Panc1 (cell line): ENCODE measurements around the gene PCLO. TPM values are rescaled to one million over a fixed set of nuclear protein-coding genes. Genes with fewer than 3 reads are reported as not detected.

Experiments
- ATAC-seq: fragments of 200-7000 bp; cut with Tn5 transposase; 2 replicates; pipeline ENCODE4 v1.9.1; 2020; ENCODE audit warnings: mild to moderate bottlenecking, moderate library complexity
- BruUV-seq: library from RNA; stranded (reverse); fragments of 400-500 nt; replicated peaks from 2 replicates; lab custom pipeline; 2021; lab: Mats Ljungman, UMichigan
- CTCF ChIA-PET: fragments of 300-600 bp; sonication (Branson Sonifier 250); formaldehyde crosslinking; loops from one replicate; lab custom pipeline; 2022; ENCODE audit warnings: antibody characterized with exemption; lab: Charles Lee
- POLR2A ChIA-PET: fragments of 300-600 bp; sonication (Branson Sonifier 250); formaldehyde crosslinking; loops from one replicate; lab custom pipeline; 2022; ENCODE audit warnings: antibody characterized with exemption; lab: Charles Lee
- DNase-seq: peaks from one replicate; pipeline ENCODE4 v3.0.0-alpha.2; 2010; ENCODE audit warnings: low read depth, low spot score
- H3K27ac ChIP-seq: 2 replicates; pipeline ENCODE4 v1.5.1; 2011; ENCODE audit warnings: mild to moderate bottlenecking, low read length, inconsistent platforms
- H3K27me3 ChIP-seq: fragments of 200-500 bp; sonication (Bioruptor generic); 2 replicates; pipeline ENCODE4 v1.6.0; 2014; ENCODE audit warnings: low read length, inconsistent platforms; ENCODE audit not compliant: control insufficient read depth, insufficient read depth
- H3K36me3 ChIP-seq: fragments of 200-500 bp; sonication (Bioruptor generic); 2 replicates; pipeline ENCODE4 v1.5.1; 2014; ENCODE audit warnings: inconsistent platforms, mild to moderate bottlenecking, low read length, moderate library complexity; ENCODE audit not compliant: control insufficient read depth, insufficient read depth
- H3K4me1 ChIP-seq: 2 replicates; pipeline ENCODE4 v1.5.1; 2011; ENCODE audit warnings: inconsistent platforms, mild to moderate bottlenecking, low read length, moderate library complexity; ENCODE audit not compliant: control insufficient read depth, insufficient read depth
- H3K4me3 ChIP-seq, 2 experiments: 2 replicates each; pipeline ENCODE4 v1.5.1; 2011 to 2012; ENCODE audit warnings: low read depth in 2 of 2, low read length in 2 of 2, mild to moderate bottlenecking in 2 of 2, inconsistent platforms in 1 of 2, moderate library complexity in 1 of 2
- H3K9me3 ChIP-seq: fragments of 200-500 bp; sonication (Bioruptor generic); 2 replicates; pipeline ENCODE4 v1.5.1; 2014; ENCODE audit warnings: low read depth, mild to moderate bottlenecking, inconsistent platforms, low read length, moderate library complexity; ENCODE audit not compliant: control insufficient read depth, insufficient read depth
- POLR2AphosphoS5 ChIP-seq: IDR thresholded peaks from 2 replicates; pipeline ENCODE4 v1.6.1; 2012; ENCODE audit warnings: mild to moderate bottlenecking, low read depth, low read length, moderate library complexity
- REST ChIP-seq, 2 experiments: IDR thresholded peaks; 2 replicates each; pipeline ENCODE4 v1.6.1; 2011 to 2012; ENCODE audit warnings: low read depth in 2 of 2, control low read depth in 1 of 2, low read length in 1 of 2, mild to moderate bottlenecking in 1 of 2, moderate library complexity in 1 of 2; ENCODE audit not compliant: insufficient read depth in 1 of 2
- SIN3A ChIP-seq: IDR thresholded peaks from 2 replicates; pipeline ENCODE4 v1.6.1; 2012; ENCODE audit warnings: low read depth, mild to moderate bottlenecking, low read length, moderate library complexity, borderline replicate concordance; ENCODE audit not compliant: insufficient read depth
- TCF7L2 ChIP-seq: IDR thresholded peaks from 2 replicates; pipeline ENCODE4 v1.6.1; 2011; ENCODE audit warnings: mild to moderate bottlenecking, low read depth, low read length, inconsistent platforms
- in situ Hi-C: cut with HindIII; loops from 2 replicates; pipeline ENCODE4 v1.10.0; 2016; ENCODE audit warnings: low sequenced_read_pairs, low pct_unique_long_range_greater_than_20kb
- intact Hi-C: fragments of 100-400 bp; cut with micrococcal nuclease; formaldehyde crosslinking; loops from one replicate; pipeline ENCODE4 v1.10.0; 2022; ENCODE audit not compliant: unreplicated experiment
- total RNA-seq: library from RNA; stranded (reverse); gene quantifications from one replicate; pipeline ENCODE4 v1.2.1, GENCODE V29; 2021; ENCODE audit not compliant: unreplicated experiment
- TF ChIP-seq, protein P1 (sequence below): fragments of 450-650 bp; IDR thresholded peaks from 2 replicates; pipeline ENCODE4 v1.5.1; 2017; ENCODE audit warnings: mild to moderate bottlenecking

Gene PCLO
- total RNA-seq, 1 experiment from 2014 or later = 1.1 TPM

GRCh38 chr7:82732677-82733076, 430.0 kb downstream of the PCLO start:
- DNase-seq (no peak), ATAC-seq (no peak)
- in situ Hi-C loops (no loop called here), intact Hi-C loops (no loop called here)
- CTCF ChIA-PET = no interaction called here
- Histone ChIP-seq H3K27me3 (no peaks in the 10 kb centered on the region), H3K36me3 (no peaks in the 10 kb centered on the region), H3K4me3 (no peak overlapping the region), H3K9me3 (no peaks in the 10 kb centered on the region), H3K4me1 (no peaks in the 10 kb centered on the region), H3K27ac (no peak overlapping the region)
- no TSS peak for BruUV-seq
- TF ChIP-seq TCF7L2 (no peak), REST (IDR thresholded peaks at IDR 0.05; ENCODE audit: insufficient read depth in 1 of 2, low read depth in 2 of 2, low read length in 1 of 2) (no peak), POLR2AphosphoS5 (no peak), SIN3A (no peak)
- TF ChIP-seq, protein P1, sequence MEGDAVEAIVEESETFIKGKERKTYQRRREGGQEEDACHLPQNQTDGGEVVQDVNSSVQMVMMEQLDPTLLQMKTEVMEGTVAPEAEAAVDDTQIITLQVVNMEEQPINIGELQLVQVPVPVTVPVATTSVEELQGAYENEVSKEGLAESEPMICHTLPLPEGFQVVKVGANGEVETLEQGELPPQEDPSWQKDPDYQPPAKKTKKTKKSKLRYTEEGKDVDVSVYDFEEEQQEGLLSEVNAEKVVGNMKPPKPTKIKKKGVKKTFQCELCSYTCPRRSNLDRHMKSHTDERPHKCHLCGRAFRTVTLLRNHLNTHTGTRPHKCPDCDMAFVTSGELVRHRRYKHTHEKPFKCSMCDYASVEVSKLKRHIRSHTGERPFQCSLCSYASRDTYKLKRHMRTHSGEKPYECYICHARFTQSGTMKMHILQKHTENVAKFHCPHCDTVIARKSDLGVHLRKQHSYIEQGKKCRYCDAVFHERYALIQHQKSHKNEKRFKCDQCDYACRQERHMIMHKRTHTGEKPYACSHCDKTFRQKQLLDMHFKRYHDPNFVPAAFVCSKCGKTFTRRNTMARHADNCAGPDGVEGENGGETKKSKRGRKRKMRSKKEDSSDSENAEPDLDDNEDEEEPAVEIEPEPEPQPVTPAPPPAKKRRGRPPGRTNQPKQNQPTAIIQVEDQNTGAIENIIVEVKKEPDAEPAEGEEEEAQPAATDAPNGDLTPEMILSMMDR = no peak
- POLR2A ChIA-PET = no interaction called here

DNA sequence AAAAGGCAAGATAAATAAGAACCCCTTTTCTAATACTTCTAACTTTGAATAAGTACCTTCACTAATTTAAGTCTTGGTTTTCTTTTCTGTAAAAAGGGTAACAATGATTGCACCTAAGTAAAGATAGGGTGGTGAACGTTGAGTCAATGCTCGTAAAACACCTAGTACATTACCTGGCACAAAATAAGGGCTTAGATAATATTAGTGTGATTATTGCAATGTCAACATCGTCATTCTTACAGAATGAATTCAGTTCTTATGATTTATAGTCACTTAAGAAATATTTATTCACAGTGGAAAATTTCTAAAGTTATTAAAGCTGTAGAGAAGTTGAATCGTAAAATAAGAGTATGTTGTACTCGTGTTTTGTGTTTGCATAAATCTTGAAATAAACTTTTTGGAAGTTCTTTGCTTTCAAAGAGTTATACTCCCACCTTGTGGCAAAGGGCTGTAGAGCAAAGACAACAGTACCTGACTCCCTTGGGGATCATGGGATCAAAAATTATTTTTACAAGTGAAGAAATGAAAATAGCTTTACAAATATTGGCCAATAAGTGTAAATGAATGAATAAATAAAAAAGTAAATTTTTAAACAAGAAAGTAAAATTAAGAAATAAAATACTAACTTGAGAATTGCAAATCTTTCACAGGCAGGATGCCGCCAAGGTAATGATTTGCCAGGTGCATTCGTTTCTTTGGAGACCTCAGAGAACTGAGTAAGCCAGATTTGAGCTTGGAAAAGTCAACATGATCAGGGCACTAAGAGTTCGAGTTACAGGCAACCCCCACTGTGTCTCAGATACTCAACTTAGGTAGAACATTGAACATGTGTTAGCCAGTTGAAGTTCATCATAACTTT, 433.3 kb downstream of the PCLO start:
- in situ Hi-C loops = no loop called here
- TF ChIP-seq REST (IDR thresholded peaks at IDR 0.05; ENCODE audit: insufficient read depth in 1 of 2, low read depth in 2 of 2, low read length in 1 of 2) = no peak
- TF ChIP-seq, protein P1 = peak; percentile 75; the same call in 1 of the 2 replicates
- intact Hi-C loops = loop anchor here (1.0 to 5.0 kb wide), 4 partner anchors 127 to 1231 kb away; no protein-coding TSS in a partner anchor
- ChIA-PET POLR2A (no interaction called here), CTCF (no interaction called here)
- no peak for ATAC-seq
- Histone ChIP-seq H3K9me3 (no peaks in the 10 kb centered on the region), H3K4me3 (no peak overlapping the region), H3K4me1 (no peaks in the 10 kb centered on the region), H3K27me3 (no peaks in the 10 kb centered on the region), H3K27ac (no peak overlapping the region), H3K36me3 (no peaks in the 10 kb centered on the region)
- no TSS peak for BruUV-seq
- peak; percentile 33 for DNase-seq
